Keratinocyte (primary cell): Measurements from ENCODE around the gene SEL1L3. TPM values are rescaled to one million over a fixed set of nuclear protein-coding genes. Genes with fewer than 3 reads are reported as not detected.

ENCODE experiments used
- DNase-seq: peaks from one replicate; pipeline ENCODE4 v3.0.0-alpha.2; 2011; ENCODE audit warnings: low read depth, missing footprints, low spot score
- FAIRE-seq: peaks from 2 replicates; lab custom pipeline; 2011; peaks lifted over from hg19 to GRCh38; lab: Jason Lieb, UNC
- H2AFZ ChIP-seq: 2 replicates; pipeline ENCODE4 v1.6.0; 2012; ENCODE audit warnings: low read length, control low read depth, inconsistent platforms; ENCODE audit not compliant: control insufficient read depth
- H3K27ac ChIP-seq: 2 replicates; pipeline ENCODE4 v1.5.1; 2011; ENCODE audit warnings: low read length; ENCODE audit not compliant: control insufficient read depth, insufficient read depth
- H3K27me3 ChIP-seq: 3 replicates; pipeline ENCODE4 v1.6.0; 2011; ENCODE audit warnings: low read length; ENCODE audit not compliant: control insufficient read depth, insufficient read depth; ENCODE audit errors: extremely low read depth
- H3K36me3 ChIP-seq, 2 experiments: 2 replicates in 1 of 2; 3 replicates in 1 of 2; pipeline ENCODE4 v1.5.1; 2011; ENCODE audit warnings: low read length in 2 of 2, mild to moderate bottlenecking in 1 of 2; ENCODE audit not compliant: control insufficient read depth in 2 of 2, insufficient read depth in 2 of 2; ENCODE audit errors: extremely low read depth in 1 of 2
- H3K4me1 ChIP-seq: 3 replicates; pipeline ENCODE4 v1.5.1; 2011; ENCODE audit warnings: low read length; ENCODE audit not compliant: control insufficient read depth, insufficient read depth; ENCODE audit errors: extremely low read depth
- H3K4me2 ChIP-seq: 3 replicates; pipeline ENCODE4 v1.6.0; 2011; ENCODE audit warnings: low read depth, low read length; ENCODE audit not compliant: control insufficient read depth, insufficient read depth; ENCODE audit errors: extremely low read depth
- H3K4me3 ChIP-seq, 3 experiments: fragments of 200-600 bp in 1 of 3; sonication (generic) in 1 of 3; 2 replicates in 2 of 3; 3 replicates in 1 of 3; pipeline ENCODE4 v1.5.1; 2011 to 2016; ENCODE audit warnings: low read length in 3 of 3, mild to moderate bottlenecking in 3 of 3, control low read depth in 2 of 3, inconsistent platforms in 1 of 3, low read depth in 1 of 3, mixed read lengths in 1 of 3, mixed run types in 1 of 3, moderate library complexity in 1 of 3; ENCODE audit not compliant: control insufficient read depth in 2 of 3, insufficient read depth in 2 of 3; ENCODE audit errors: extremely low read depth in 1 of 3
- H3K79me2 ChIP-seq: 2 replicates; pipeline ENCODE4 v1.6.0; 2012; ENCODE audit warnings: low read length; ENCODE audit not compliant: control insufficient read depth, insufficient read depth
- H3K9ac ChIP-seq: 3 replicates; pipeline ENCODE4 v1.6.0; 2011; ENCODE audit warnings: low read length; ENCODE audit not compliant: control insufficient read depth, insufficient read depth; ENCODE audit errors: extremely low read depth
- H3K9me1 ChIP-seq: 3 replicates; pipeline ENCODE4 v1.6.0; 2011; ENCODE audit warnings: low read length; ENCODE audit not compliant: control insufficient read depth, insufficient read depth; ENCODE audit errors: extremely low read depth
- H3K9me3 ChIP-seq: 2 replicates; pipeline ENCODE4 v1.5.1; 2012; ENCODE audit warnings: low read depth, low read length; ENCODE audit not compliant: control insufficient read depth
- H4K20me1 ChIP-seq: 3 replicates; pipeline ENCODE4 v1.6.0; 2011; ENCODE audit warnings: low read length; ENCODE audit not compliant: control insufficient read depth, insufficient read depth; ENCODE audit errors: extremely low read depth
- CTCF ChIP-seq, 3 experiments: IDR thresholded peaks in 1 of 3; conservative IDR thresholded peaks in 1 of 3; optimal IDR thresholded peaks in 1 of 3; 2 replicates in 2 of 3; 3 replicates in 1 of 3; pipeline versions ENCODE3 to v1.5.1; 2011; ENCODE audit warnings: low read length in 3 of 3, mild to moderate bottlenecking in 3 of 3, moderate library complexity in 2 of 3, control low read depth in 1 of 3, inconsistent platforms in 1 of 3; ENCODE audit not compliant: insufficient read depth in 2 of 3; ENCODE audit errors: extremely low read depth in 1 of 3
- EZH2 ChIP-seq: IDR thresholded peaks from one replicate; pipeline ENCODE4 v1.6.1; 2012; ENCODE audit warnings: inconsistent platforms, mild to moderate bottlenecking, low read length, moderate library complexity
- dilution Hi-C: fragments of 300-500 bp; cut with MboI; formaldehyde crosslinking; loops from one replicate; pipeline ENCODE4 v1.7.0; 2020; ENCODE audit warnings: low sequenced_read_pairs; ENCODE audit not compliant: extremely low pct_ligation_motif_present
- polyA plus RNA-seq, 5 experiments: library from polyadenylated mRNA; depleted of rRNA in 3 of 5; stranded (reverse) in 3 of 5; stranded (forward) in 1 of 5; unstranded in 1 of 5; fragments of >200 nt; gene quantifications; 1 replicate in 1 of 5; 2 replicates in 3 of 5; 3 replicates in 1 of 5; pipeline versions ENCODE4 v1.2.1 to v1.2.3, GENCODE V29; 2011 to 2012; ENCODE audit warnings: missing spikeins in 2 of 5, low read depth in 1 of 5, low replicate concordance in 1 of 5

The SEL1L3 gene
- polyA plus RNA-seq, 1 donor (not counting 4 experiments of a cell fraction or from before 2014, with no cell fraction given): 67.9 TPM

GRCh38 chr4:25839233-25839632 is 23.6 kb downstream of the SEL1L3 start:
- Histone ChIP-seq H3K9ac (no peak overlapping the region), H2AFZ (no peak overlapping the region), H3K4me1 (no peaks in the 10 kb centered on the region), H3K4me2 (no peak overlapping the region), H3K27ac (no peak overlapping the region), H3K4me3 (no peak overlapping the region), H3K79me2 (peaks cover 3% of the 10 kb centered on the region), H3K9me3 (no peaks in the 10 kb centered on the region), H3K9me1 (no peaks in the 10 kb centered on the region), H4K20me1 (no peaks in the 10 kb centered on the region), H3K36me3 (peaks cover 0 to 3% of the 10 kb centered on the region in 2 experiments), H3K27me3 (no peaks in the 10 kb centered on the region)
- DNase-seq (no peak), FAIRE-seq (no peak)
- dilution Hi-C loops: no loop called here
- TF ChIP-seq EZH2 (no peak), CTCF (optimal IDR thresholded peaks at IDR 0.05 in 1 of 3, IDR thresholded peaks at IDR 0.05 in 1 of 3, conservative IDR thresholded peaks at IDR 0.05 in 1 of 3; ENCODE audit: extremely low read depth in 1 of 3, insufficient read depth in 2 of 3, low read length in 3 of 3) (no peak)

GRCh38 chr4:25838526-25838925 is 24.3 kb downstream of the SEL1L3 start:
- no peak overlapping the region for H3K27ac ChIP-seq
- no peaks in the 10 kb centered on the region for H3K4me1 ChIP-seq
- no peaks in the 10 kb centered on the region for H3K27me3 ChIP-seq
- TF ChIP-seq EZH2 (no peak), CTCF (optimal IDR thresholded peaks at IDR 0.05 in 1 of 3, IDR thresholded peaks at IDR 0.05 in 1 of 3, conservative IDR thresholded peaks at IDR 0.05 in 1 of 3; ENCODE audit: extremely low read depth in 1 of 3, insufficient read depth in 2 of 3, low read length in 3 of 3) (no peak)
- no peaks in the 10 kb centered on the region for H4K20me1 ChIP-seq
- DNase-seq (no peak), FAIRE-seq (no peak)
- peaks cover 3% of the 10 kb centered on the region for H3K79me2 ChIP-seq
- H3K9me1 ChIP-seq: no peaks in the 10 kb centered on the region
- H3K4me3 ChIP-seq: no peak overlapping the region
- peaks cover 0 to 3% of the 10 kb centered on the region in 2 experiments for H3K36me3 ChIP-seq
- no peak overlapping the region for H3K4me2 ChIP-seq
- no peak overlapping the region for H3K9ac ChIP-seq
- H3K9me3 ChIP-seq: no peaks in the 10 kb centered on the region
- no peak overlapping the region for H2AFZ ChIP-seq
- dilution Hi-C loops: no loop called here
